Panc1 (cell line): ENCODE data around the gene MED25. TPM values are rescaled to one million over a fixed set of nuclear protein-coding genes. Genes with fewer than 3 reads are reported as not detected.

Experiments used
- ATAC-seq: fragments of 200-7000 bp; cut with Tn5 transposase; 2 replicates; pipeline ENCODE4 v1.9.1; 2020; ENCODE audit warnings: mild to moderate bottlenecking, moderate library complexity
- BruUV-seq: library from RNA; stranded (reverse); fragments of 400-500 nt; replicated peaks from 2 replicates; lab custom pipeline; 2021; lab: Mats Ljungman, UMichigan
- CTCF ChIA-PET: fragments of 300-600 bp; sonication (Branson Sonifier 250); formaldehyde crosslinking; loops from one replicate; lab custom pipeline; 2022; ENCODE audit warnings: antibody characterized with exemption; lab: Charles Lee
- POLR2A ChIA-PET: fragments of 300-600 bp; sonication (Branson Sonifier 250); formaldehyde crosslinking; loops from one replicate; lab custom pipeline; 2022; ENCODE audit warnings: antibody characterized with exemption; lab: Charles Lee
- DNase-seq: peaks from one replicate; pipeline ENCODE4 v3.0.0-alpha.2; 2010; ENCODE audit warnings: low read depth, low spot score
- H3K27ac ChIP-seq: 2 replicates; pipeline ENCODE4 v1.5.1; 2011; ENCODE audit warnings: mild to moderate bottlenecking, low read length, inconsistent platforms
- H3K27me3 ChIP-seq: fragments of 200-500 bp; sonication (Bioruptor generic); 2 replicates; pipeline ENCODE4 v1.6.0; 2014; ENCODE audit warnings: low read length, inconsistent platforms; ENCODE audit not compliant: control insufficient read depth, insufficient read depth
- H3K36me3 ChIP-seq: fragments of 200-500 bp; sonication (Bioruptor generic); 2 replicates; pipeline ENCODE4 v1.5.1; 2014; ENCODE audit warnings: inconsistent platforms, mild to moderate bottlenecking, low read length, moderate library complexity; ENCODE audit not compliant: control insufficient read depth, insufficient read depth
- H3K4me1 ChIP-seq: 2 replicates; pipeline ENCODE4 v1.5.1; 2011; ENCODE audit warnings: inconsistent platforms, mild to moderate bottlenecking, low read length, moderate library complexity; ENCODE audit not compliant: control insufficient read depth, insufficient read depth
- H3K4me3 ChIP-seq, 2 experiments: 2 replicates each; pipeline ENCODE4 v1.5.1; 2011 to 2012; ENCODE audit warnings: low read depth in 2 of 2, low read length in 2 of 2, mild to moderate bottlenecking in 2 of 2, inconsistent platforms in 1 of 2, moderate library complexity in 1 of 2
- H3K9me3 ChIP-seq: fragments of 200-500 bp; sonication (Bioruptor generic); 2 replicates; pipeline ENCODE4 v1.5.1; 2014; ENCODE audit warnings: low read depth, mild to moderate bottlenecking, inconsistent platforms, low read length, moderate library complexity; ENCODE audit not compliant: control insufficient read depth, insufficient read depth
- CTCF ChIP-seq: fragments of 450-650 bp; IDR thresholded peaks from 2 replicates; pipeline ENCODE4 v1.5.1; 2017; ENCODE audit warnings: mild to moderate bottlenecking
- POLR2AphosphoS5 ChIP-seq: IDR thresholded peaks from 2 replicates; pipeline ENCODE4 v1.6.1; 2012; ENCODE audit warnings: mild to moderate bottlenecking, low read depth, low read length, moderate library complexity
- REST ChIP-seq, 2 experiments: IDR thresholded peaks; 2 replicates each; pipeline ENCODE4 v1.6.1; 2011 to 2012; ENCODE audit warnings: low read depth in 2 of 2, control low read depth in 1 of 2, low read length in 1 of 2, mild to moderate bottlenecking in 1 of 2, moderate library complexity in 1 of 2; ENCODE audit not compliant: insufficient read depth in 1 of 2
- SIN3A ChIP-seq: IDR thresholded peaks from 2 replicates; pipeline ENCODE4 v1.6.1; 2012; ENCODE audit warnings: low read depth, mild to moderate bottlenecking, low read length, moderate library complexity, borderline replicate concordance; ENCODE audit not compliant: insufficient read depth
- TCF7L2 ChIP-seq: IDR thresholded peaks from 2 replicates; pipeline ENCODE4 v1.6.1; 2011; ENCODE audit warnings: mild to moderate bottlenecking, low read depth, low read length, inconsistent platforms
- in situ Hi-C: cut with HindIII; loops from 2 replicates; pipeline ENCODE4 v1.10.0; 2016; ENCODE audit warnings: low sequenced_read_pairs, low pct_unique_long_range_greater_than_20kb
- intact Hi-C: fragments of 100-400 bp; cut with micrococcal nuclease; formaldehyde crosslinking; loops from one replicate; pipeline ENCODE4 v1.10.0; 2022; ENCODE audit not compliant: unreplicated experiment
- total RNA-seq: library from RNA; stranded (reverse); gene quantifications from one replicate; pipeline ENCODE4 v1.2.1, GENCODE V29; 2021; ENCODE audit not compliant: unreplicated experiment

Gene MED25
- total RNA-seq, 1 experiment from 2014 or later: 52.4 TPM

- no peak for DNase-seq
- Histone ChIP-seq H3K27ac (peak overlapping the region; percentile 67; the same call in 1 of the 2 replicates), H3K9me3 (no peaks in the 10 kb centered on the region), H3K4me1 (peaks cover 43% of the 10 kb centered on the region), H3K4me3 (no peak overlapping the region), H3K27me3 (no peaks in the 10 kb centered on the region), H3K36me3 (no peaks in the 10 kb centered on the region)
- in situ Hi-C loops (no loop called here), intact Hi-C loops (no loop called here)
- BruUV-seq: no TSS peak
- ChIA-PET POLR2A (no interaction called here), CTCF (no interaction called here)
- peak; percentile 18 for ATAC-seq
- TF ChIP-seq TCF7L2: no peak
- TF ChIP-seq SIN3A: no peak
- no peak for TF ChIP-seq REST (IDR thresholded peaks at IDR 0.05; ENCODE audit: insufficient read depth in 1 of 2, low read depth in 2 of 2, low read length in 1 of 2)
- TF ChIP-seq POLR2AphosphoS5: peak; percentile 22; the same call in 1 of the 2 replicates
- TF ChIP-seq CTCF: peak; percentile 45; the same call in 1 of the 2 replicates
These were observed 39.2 kb downstream of the MED25 start for GRCh38 chr19:49857061-49857837.

GRCh38 chr19:49857838-49858087 lies 39.7 kb downstream of the MED25 start:
- ChIA-PET CTCF (no interaction called here), POLR2A (no interaction called here)
- H3K36me3 ChIP-seq: no peaks in the 10 kb centered on the region
- ATAC-seq (no peak), DNase-seq (no peak)
- H3K27me3 ChIP-seq: no peaks in the 10 kb centered on the region
- H3K4me1 ChIP-seq: peaks cover 43% of the 10 kb centered on the region
- in situ Hi-C loops (no loop called here), intact Hi-C loops (no loop called here)
- no peaks in the 10 kb centered on the region for H3K9me3 ChIP-seq
- BruUV-seq: no TSS peak
- H3K4me3 ChIP-seq: no peak overlapping the region
- H3K27ac ChIP-seq: peak overlapping the region; percentile 67; the same call in 1 of the 2 replicates
- TF ChIP-seq TCF7L2 (no peak), REST (IDR thresholded peaks at IDR 0.05; ENCODE audit: insufficient read depth in 1 of 2, low read depth in 2 of 2, low read length in 1 of 2) (no peak), SIN3A (no peak), CTCF (no peak), POLR2AphosphoS5 (no peak)
